HG03354 (cell line): ENCODE results near the gene SLBP.

Source experiments
- ATAC-seq: cut with Tn5 transposase; IDR thresholded peaks from one replicate; pipeline ENCODE4 v1.9.1; 2021; ENCODE audit warnings: mild to moderate bottlenecking; ENCODE audit not compliant: unreplicated experiment, poor library complexity, severe bottlenecking

Gene SLBP

GRCh38 chr4:1750381-1751154 lies 38.4 kb upstream of the SLBP start:
- no peak for ATAC-seq

GRCh38 chr4:1749826-1750225 lies 37.7 kb upstream of the SLBP start:
- no peak for ATAC-seq

- ATAC-seq: no peak
Observed at GRCh38 chr4:1749370-1749769, 37.3 kb upstream of the SLBP start.

- no peak for ATAC-seq
Observed at GRCh38 chr4:1748465-1748995, 36.4 kb upstream of the SLBP start.

- no peak for ATAC-seq
Observed at GRCh38 chr4:1747603-1747967, 35.5 kb upstream of the SLBP start.

- ATAC-seq: no peak
Observed at GRCh38 chr4:1746919-1747602, 34.9 kb upstream of the SLBP start.

GRCh38 chr4:1746265-1746691 lies 34.2 kb upstream of the SLBP start:
- ATAC-seq: peak; percentile 77

- no peak for ATAC-seq
Observed at GRCh38 chr4:1745697-1746096, 33.6 kb upstream of the SLBP start.

GRCh38 chr4:1745165-1745564 lies 33.0 kb upstream of the SLBP start:
- no peak for ATAC-seq

GRCh38 chr4:1744552-1744951 lies 32.4 kb upstream of the SLBP start:
- no peak for ATAC-seq

GRCh38 chr4:1743975-1744374 lies 31.9 kb upstream of the SLBP start:
- no peak for ATAC-seq

GRCh38 chr4:1743551-1743950 lies 31.4 kb upstream of the SLBP start:
- ATAC-seq: no peak

GRCh38 chr4:1741208-1741607 lies 29.1 kb upstream of the SLBP start:
- ATAC-seq: no peak

GRCh38 chr4:1740021-1740545 lies 28.0 kb upstream of the SLBP start:
- ATAC-seq: no peak

- ATAC-seq: no peak
Observed at GRCh38 chr4:1739358-1739757, 27.2 kb upstream of the SLBP start.

GRCh38 chr4:1738410-1738809 lies 26.3 kb upstream of the SLBP start:
- no peak for ATAC-seq

- no peak for ATAC-seq
Observed at GRCh38 chr4:1737666-1738065, 25.5 kb upstream of the SLBP start.

- no peak for ATAC-seq
Observed at GRCh38 chr4:1736812-1737211, 24.7 kb upstream of the SLBP start.

- no peak for ATAC-seq
Observed at GRCh38 chr4:1735215-1735614, 23.1 kb upstream of the SLBP start.

- no peak for ATAC-seq
Observed at GRCh38 chr4:1732911-1733310, 20.8 kb upstream of the SLBP start.

- ATAC-seq: no peak
Observed at GRCh38 chr4:1731180-1731579, 19.1 kb upstream of the SLBP start.
